ENCODE results near the gene FBP2.
"Not testable (repeated sequence)": the region's sequence is repeated elsewhere in the genome, so short reads cannot be mapped to it uniquely, and the experiment has no call there.

Gene FBP2

GRCh38 chr9:94603259-94604160 lies 9.9 kb upstream of the FBP2 start:
- DNase-seq = peak; percentile 6

- no peak for DNase-seq
Measured at GRCh38 chr9:94602666-94603065, 9.0 kb upstream of the FBP2 start.

DNA sequence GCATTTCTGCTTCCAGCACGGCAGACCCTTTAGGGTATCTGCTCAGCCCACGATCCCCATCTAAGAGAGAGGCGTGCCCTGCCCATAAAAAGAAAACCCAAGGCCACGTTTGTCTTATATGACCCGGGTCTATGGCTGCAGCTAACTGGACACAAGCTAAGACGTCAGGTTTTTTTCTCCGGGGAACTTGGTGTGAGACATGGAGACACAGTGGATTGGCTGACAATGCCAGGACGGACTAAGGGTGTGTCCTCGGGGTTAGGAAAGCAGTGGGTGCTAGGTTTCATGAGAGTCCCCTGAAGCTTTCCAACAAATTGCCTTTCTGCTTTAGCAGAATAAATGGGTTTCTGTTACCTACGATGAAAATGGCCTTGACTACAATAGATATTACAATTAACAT lies 7.1 kb upstream of the FBP2 start:
- no peak for DNase-seq

DNA sequence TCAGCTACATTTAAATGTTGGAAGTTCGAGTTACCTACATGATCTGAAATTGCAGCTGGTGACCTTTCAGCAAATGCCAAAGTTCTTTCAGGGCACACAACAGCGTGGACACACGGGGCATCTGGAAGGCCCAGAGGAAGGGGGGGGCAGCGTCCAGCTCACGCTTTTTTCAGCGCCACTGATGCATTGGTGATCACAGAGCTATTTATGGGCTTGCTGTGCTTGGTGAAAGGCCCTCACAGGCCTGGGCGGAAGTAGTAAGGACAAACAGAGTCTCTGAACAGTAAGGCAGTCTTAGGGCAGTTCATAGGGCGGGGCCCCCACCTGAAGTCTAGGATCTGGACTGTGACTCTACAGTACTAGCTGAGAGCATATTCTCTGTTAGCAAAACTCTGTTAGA lies 6.6 kb upstream of the FBP2 start:
- no peak for DNase-seq

- no peak for DNase-seq
Measured at GRCh38 chr9:94599102-94599501, 5.5 kb upstream of the FBP2 start.

- not testable (repeated sequence) for DNase-seq
Measured at GRCh38 chr9:94592683-94593082, 941 bp downstream of the FBP2 start.

DNA sequence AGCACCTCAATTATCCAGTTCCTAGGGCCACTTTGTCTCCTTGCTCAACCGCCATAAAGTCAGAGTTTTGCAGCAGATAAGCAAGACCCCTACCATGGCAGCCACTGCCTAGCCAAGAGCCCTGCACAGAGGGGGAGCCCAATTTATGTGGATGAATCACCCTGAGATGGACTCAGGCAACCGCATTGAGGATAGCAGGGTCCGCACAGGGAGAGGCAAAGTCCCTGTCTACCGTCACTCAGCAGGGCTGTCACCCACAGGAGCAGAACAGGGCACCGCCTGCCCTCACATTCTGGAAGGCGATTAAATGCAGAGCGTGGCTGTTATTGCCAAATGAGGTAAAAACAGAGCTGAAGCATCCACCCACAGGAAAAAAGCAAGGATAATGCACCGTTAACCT lies 1.7 kb downstream of the FBP2 start:
- DNase-seq = no peak

DNA sequence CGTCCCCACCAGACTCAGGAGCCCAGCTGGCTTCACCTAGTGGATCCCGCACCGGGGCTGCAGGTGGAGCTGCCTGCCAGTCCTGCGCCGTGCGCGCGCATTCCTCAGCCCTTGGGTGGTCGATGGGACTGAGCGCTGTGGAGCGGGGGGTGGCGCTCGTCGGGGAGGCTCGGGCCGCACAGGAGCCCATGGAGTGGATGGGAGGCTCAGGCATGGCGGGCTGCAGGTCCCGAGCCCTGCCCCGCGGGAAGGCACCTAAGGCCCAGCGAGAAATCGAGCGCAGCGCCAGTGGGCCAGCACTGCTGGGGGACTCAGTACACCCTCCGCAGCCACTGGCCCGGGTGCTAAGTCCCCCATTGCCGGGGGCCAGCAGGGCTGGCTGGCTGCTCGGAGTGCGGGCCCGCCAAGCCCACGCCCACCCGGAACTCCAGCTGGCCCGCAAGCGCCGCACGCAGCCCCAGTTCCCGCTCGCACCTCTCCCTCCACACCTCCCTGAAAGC lies 2.5 kb downstream of the FBP2 start:
- DNase-seq = not testable (repeated sequence)

- DNase-seq = no peak
Measured at GRCh38 chr9:94588681-94589080, 4.9 kb downstream of the FBP2 start.

GRCh38 chr9:94586814-94587213 lies 6.8 kb downstream of the FBP2 start:
- no peak for DNase-seq

DNA sequence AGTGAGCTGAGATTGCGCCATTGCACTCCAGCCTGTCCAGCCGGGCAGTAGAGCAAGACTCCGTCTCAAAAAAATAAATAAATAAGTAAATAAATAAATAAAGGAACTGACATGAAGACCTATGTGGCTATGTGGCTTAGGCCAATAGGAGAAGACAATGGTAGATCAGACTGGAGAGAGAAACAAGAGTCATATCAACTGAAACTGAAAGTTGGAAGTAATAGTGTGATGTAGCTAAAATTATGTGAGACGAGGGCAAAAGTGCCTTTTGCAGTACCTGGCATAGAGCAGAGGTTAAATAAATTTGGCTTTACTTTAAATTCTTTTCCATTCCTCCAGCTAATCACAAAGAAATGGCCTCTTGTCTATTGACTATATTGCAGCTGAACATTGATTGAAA lies 7.3 kb downstream of the FBP2 start:
- no peak for DNase-seq

DNA sequence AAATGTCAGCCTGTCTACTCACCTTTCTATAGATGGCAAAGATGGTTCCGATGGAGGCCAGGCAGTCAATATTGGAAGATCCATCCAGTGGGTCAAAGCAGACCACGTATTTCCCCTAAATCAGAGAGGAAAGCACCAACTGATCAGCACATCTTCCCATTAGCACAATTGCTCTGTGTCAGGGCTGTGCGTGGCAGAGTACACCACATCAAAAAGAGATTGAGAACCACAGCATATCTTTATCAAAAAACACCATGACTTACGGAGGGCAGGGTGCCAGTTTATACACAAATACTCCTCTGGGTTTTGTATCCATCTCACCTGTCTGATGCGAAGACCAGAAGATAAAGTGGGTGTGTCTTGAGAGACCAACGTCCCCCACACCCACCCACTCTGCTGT lies 9.1 kb downstream of the FBP2 start:
- no peak for DNase-seq

GRCh38 chr9:94581728-94582127 lies 11.9 kb downstream of the FBP2 start:
- DNase-seq = no peak

DNA sequence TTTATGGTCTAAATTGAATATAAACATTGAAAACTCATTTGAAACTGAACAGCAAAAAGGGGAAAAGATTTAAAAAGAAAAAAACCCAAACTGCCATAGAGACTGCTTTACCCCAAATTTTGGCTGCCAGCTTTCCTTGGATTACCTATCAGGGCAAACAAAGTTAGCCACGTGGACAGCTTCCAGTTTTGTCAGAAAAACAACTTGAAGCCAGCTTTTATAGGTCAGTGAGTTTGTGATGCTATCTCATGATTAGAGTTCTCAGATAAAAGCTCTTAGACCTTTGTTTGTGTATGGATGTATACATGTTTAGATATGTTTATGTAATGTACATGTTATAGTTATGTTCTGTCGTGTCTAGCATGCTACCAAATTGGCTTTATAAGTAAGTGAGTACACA lies 16.1 kb downstream of the FBP2 start:
- DNase-seq = no peak

- no peak for DNase-seq
Measured at GRCh38 chr9:94577036-94577435, 16.6 kb downstream of the FBP2 start.

GRCh38 chr9:94576131-94576530 lies 17.5 kb downstream of the FBP2 start:
- DNase-seq = no peak

- no peak for DNase-seq
Measured at GRCh38 chr9:94568972-94569712, 24.5 kb downstream of the FBP2 start.

DNA sequence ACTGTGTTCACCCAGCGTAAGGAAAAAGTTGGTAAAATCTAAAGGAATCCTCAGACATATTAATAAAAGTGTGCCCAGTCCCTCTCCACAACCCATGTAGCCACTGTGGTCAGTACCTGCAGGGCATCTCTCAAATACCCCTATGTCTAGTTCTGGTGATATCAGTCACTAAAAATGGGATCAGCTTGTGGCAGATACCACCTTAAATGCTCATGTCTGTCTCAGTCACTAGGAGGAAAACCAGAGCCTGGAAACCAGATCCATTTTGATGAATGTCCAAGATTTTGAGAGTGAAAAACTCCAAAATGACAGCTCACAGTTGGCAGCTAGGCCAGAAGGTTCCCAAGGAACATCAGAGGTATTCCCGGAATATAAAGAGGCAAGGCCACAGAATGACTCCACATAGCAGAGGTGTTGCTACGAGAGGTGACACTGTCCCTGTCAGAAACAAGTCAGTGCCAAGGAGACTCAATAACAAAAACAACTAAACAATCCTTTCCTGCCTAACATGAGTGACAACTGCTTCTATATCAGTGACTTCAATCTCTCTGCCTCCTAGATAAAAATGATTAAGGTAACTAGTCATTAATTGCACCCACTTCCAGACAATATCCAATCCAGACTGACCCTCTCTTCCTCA lies 25.3 kb downstream of the FBP2 start:
- no peak for DNase-seq

DNA sequence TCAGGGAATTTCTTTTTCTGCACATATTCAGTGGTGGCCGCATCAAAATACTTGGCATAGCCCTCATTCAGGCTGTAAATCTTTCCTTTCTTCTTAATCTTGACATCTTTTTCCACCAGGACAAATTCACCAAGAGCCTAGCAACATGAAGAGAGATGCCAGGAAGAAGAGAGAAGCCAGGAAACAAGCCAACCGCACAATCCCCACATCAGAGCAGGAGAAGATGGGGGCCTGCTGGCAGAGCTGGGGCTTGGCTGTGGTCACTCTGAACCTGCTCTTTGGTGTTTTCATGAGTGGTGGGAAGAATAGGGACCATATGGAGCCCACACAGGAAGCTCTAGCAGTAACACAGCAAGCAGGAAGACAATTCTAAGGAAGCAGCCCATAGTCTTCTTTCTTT lies 26.4 kb downstream of the FBP2 start:
- DNase-seq = no peak

DNA sequence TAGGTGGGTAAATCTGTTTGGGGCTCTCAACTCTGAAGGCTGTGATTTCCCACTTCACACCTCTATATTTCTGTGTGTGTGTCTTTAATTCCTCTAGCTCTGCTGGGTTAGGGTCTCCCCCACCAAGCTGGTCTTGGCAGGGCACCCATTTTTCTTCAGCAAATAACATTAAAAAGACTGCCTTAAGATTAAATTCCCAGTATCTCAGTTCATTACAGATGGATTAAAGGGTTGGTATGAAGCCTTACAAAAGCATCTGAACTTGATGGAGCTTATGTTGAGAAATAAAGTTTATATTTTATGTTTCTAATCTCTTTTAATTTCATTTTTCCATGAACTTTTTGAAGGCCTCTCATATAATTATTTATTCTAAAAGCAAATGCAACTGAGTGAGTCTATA lies 27.1 kb downstream of the FBP2 start:
- no peak for DNase-seq

DNA sequence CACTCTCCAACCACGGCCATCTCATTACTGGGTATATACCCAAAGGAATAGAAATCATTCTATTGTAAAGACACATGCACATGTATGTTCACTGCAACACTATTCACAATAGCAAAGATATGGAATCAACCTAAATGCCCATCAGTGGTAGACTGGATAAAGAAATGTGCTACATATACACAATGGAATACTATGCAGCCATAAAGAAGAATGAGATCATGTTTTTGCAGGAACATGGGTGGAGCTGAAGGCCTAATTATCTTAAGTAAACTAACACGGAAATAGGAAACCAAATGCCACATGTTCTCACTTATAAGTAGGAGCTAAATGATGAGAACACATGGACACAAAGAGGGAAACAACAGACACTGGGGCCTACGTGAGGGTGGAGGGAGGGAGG lies 29.3 kb downstream of the FBP2 start:
- not testable (repeated sequence) for DNase-seq

DNA sequence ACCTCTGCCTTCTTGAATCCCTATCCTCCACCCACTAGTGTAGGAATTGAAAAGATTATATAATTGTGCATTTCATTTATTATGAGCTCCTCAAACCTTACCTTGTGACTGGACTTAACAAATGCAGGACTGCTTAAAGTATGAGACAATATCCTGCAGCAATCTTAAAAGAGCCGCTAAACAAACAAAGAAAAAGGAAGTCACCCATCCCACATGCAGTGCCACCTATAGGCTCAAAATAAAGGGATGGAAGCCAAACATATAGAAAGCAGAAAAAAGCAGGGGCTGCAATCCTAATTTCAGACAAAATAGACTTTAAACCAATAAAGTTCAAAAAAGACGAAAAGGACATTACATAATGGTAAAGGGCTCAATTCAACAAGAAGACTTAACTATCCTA lies 30.1 kb downstream of the FBP2 start:
- no peak for DNase-seq

GRCh38 chr9:94560237-94560636 lies 33.4 kb downstream of the FBP2 start:
- DNase-seq = no peak

- DNase-seq = no peak
Measured at GRCh38 chr9:94557376-94557775, 36.2 kb downstream of the FBP2 start.
